Left cardiac atrium (tissue), 4 donors: ENCODE data around the gene EEF1AKMT3. TPM values are rescaled to one million over a fixed set of nuclear protein-coding genes. Genes with fewer than 3 reads are reported as not detected.

Experiments
- ATAC-seq, 2 donors: fragments of 200-7000 bp; cut with Tn5 transposase; one replicate each; pipeline ENCODE4 v1.9.1; 2020; ENCODE audit warnings: mild to moderate bottlenecking in 2 of 2, moderate library complexity in 2 of 2
- DNase-seq: peaks from one replicate; pipeline ENCODE4 v3.0.0-alpha.2; 2020
- intact Hi-C, 2 donors: fragments of 100-400 bp; cut with DNase I; formaldehyde crosslinking; loops; one replicate each; pipeline versions ENCODE4 v1.14.1 to v1.15.1; 2022 to 2023
- long read RNA-seq: library from polyadenylated mRNA; unstranded; transcript quantifications from one replicate; pipeline ENCODE4 v2.0.0, GENCODE V29; 2021
- total RNA-seq, 2 donors: library from RNA; stranded (reverse); fragmentation: NEBNext Ultra II Directional; extraction: Animal tissue kit (Norgen Biotek cat#: 25700); gene quantifications; one replicate each; pipeline ENCODE4 v1.2.1, GENCODE V29; 2021
- donor health status: DM: no; HTN: yes; CAD: no.
- donor health status: DM: no; HTN: yes; CAD: no; lungs with severe emphysema.
- donor health status: DM: yes; HTN: yes; CAD: no.
- donor health status: Dilated cardiomyopathy.

The EEF1AKMT3 gene
- 1 to 10 TPM; 2.9 to 3.3 TPM for total RNA-seq
- long read RNA-seq, transcript EEF1AKMT3-201 (3 exons, 2,563 nt): major isoform, 5 of 5 reads
- long read RNA-seq, partial matches to known transcripts: 0 of 5 reads
- long read RNA-seq, other reads (novel, unspliced or antisense): 0 of 5 reads

DNA sequence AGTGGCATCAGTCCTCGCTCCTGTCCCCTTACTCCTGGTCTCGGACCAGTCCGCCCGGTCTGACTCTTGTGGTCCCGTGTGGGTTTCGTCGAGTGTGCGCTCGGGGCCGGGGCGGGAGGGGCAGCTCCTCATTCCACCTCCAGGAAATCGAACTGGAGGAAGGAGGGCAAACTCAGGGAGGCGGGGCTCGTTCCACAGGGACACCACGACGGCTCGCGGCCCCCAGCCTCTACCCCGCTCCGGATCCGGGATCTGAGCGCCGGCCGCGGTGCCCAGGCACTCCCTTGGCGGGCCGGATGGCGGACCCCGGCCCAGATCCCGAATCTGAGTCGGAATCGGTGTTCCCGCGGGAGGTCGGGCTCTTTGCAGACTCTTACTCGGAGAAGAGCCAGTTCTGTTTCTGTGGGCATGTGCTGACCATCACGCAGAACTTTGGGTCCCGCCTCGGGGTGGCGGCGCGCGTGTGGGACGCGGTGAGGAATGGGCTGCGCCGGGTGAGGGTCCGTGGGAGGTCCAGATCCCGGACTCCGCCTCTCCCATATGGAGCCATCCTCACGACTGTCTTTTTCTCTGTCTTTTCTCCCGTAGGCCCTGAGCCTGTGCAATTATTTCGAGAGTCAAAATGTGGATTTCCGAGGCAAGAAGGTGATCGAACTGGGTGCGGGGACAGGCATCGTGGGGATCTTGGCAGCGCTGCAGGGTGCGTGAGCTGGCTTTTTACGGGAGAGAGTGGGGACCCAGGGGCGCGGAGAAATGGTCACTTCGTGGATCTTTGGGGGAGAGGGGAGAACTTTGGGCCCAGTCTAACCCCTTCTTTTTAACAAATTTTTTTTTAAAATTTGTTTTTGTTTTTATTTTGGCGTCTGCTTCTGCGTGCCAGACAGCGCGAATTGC is at the start of gene EEF1AKMT3:
Gene EEF1AKMT3 (plus strand): TSS at position 186 of the 894 bp plus-strand sequence. CDS start 111 bp downstream, at position 297.
- intact Hi-C loops: no loop called here
- peak; percentile 78 for DNase-seq
- ATAC-seq: peak; percentile 70 to 73

DNA sequence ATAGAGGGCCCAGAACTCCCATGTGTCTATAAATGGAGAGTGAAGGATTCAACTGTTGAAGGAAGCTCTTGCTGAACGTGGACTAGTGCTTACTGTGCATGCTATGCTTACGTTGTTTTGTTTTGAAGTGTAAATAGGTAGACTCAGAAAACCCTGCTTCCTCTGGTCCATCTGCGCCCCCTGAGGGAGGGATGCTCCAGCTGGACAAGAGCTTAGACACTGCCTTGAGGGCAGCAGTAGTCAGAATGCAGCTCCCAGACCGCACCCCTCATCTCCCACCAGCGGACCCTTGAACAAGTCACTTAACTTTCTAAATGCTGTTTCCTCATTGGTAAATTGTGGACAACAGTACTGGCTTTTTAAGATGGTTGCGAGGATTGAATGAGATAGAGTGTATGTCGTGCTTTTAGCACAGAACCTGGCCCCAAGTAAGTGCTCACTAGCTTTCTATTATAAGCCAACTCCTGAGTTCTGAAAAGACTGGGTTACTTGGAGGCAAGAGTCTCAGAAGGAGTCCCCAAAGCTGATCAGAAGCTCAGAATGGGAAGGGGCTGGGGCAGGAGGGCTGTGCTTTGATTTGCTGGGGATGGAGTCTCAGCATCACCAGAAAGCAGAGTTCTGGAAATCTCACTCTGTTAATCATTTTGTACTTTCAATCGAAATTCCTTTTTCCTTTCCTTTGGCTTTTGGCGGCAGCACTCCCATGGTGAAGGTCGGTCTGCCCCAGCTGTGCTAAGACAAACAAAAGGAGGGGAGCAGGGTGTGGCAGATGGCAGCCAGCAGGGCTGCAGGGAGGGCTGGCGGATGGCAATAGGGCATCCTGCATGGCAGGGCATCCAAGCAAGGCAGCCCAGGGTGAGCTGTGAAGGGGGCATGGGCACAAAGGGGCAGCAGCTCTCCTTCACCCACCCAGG is 49.4 kb upstream of the EEF1AKMT3 start:
- ATAC-seq (no peak), DNase-seq (no peak)
- intact Hi-C loops: no loop called here

GRCh38 chr12:57723630-57723962 is 48.8 kb upstream of the EEF1AKMT3 start:
- DNase-seq (no peak), ATAC-seq (no peak)
- intact Hi-C loops: no loop called here

- no peak for DNase-seq
- intact Hi-C loops: no loop called here
- no peak for ATAC-seq
Observed at GRCh38 chr12:57724003-57724935, 48.1 kb upstream of the EEF1AKMT3 start.

DNA sequence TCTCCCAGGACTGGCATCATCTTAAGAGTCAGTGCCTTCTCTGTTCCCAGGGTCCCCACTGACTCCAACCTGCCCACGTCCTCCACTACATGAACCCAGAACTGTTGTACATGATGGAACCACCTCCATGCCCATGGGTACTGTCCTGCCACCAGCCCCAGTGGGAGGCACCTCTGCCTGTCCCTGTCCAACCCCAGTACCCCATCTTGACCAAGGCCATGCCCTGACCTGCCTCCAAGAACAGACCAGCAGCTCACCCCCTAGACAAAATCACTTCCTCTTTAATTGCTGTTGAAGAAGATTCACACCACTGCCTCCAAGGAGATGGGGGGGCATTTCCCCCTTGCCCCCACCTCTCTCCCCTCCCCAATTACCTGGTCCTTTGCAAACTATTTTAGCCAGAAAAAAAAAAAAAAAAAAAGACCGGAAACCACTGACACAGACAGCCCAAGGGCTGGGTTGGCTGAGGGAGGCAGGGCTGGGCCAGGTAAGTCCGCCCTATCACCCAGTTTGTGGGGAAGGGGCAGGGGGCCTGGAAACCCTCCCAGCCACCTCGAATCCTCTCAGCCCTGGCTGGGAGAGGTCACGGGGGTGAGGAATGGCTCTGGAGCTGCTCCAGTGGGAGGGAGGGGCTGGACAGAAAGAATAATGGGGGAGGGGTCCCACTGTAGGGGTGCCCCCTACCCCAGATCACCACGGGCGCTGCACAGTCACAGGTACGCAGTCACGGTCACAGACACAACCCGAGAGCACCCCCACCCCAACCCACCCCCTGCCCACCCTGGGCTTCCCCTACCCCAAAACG is 47.3 kb upstream of the EEF1AKMT3 start:
- no peak for DNase-seq
- intact Hi-C loops: no loop called here
- ATAC-seq: no peak

- ATAC-seq (no peak), DNase-seq (no peak)
- intact Hi-C loops: no loop called here
Observed at GRCh38 chr12:57725851-57726150, 46.6 kb upstream of the EEF1AKMT3 start.

DNA sequence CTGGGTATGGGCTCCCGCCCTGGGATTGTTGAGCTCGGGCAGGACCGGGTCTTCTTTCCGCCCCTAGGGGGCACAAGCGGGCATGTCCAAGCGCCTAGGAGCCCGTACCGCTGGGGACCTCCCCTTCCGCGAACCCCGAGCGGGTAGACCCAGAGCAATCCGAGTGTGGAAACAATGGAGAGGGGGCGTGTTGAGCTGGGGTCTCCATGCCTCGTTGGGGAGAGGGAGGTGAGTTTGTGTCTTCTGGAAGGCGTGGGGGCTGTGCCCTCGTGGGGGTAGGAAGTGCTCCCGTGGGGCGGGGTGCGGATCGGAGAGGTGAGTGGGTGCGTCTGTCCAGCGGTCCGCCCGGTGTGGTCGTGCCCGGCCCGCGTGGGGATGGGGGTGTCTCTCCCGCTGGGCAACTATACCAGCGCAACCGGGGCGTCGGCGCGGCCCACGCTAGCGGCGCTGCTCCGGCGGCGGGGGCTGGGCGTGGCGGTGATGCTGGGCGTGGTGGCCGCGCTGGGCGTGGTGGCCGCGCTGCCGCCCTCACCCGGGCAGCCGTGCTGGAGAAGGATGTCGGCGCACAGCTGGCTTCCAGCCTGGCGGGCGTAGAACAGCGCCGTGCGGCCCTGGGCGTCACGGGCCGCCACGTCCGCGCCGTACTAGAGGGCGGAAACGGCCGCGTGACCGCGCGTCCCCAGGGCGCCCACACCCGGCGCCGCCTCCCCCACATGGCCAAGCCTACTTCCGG is 46.1 kb upstream of the EEF1AKMT3 start:
- intact Hi-C loops: no loop called here
- ATAC-seq (peak; percentile 80), DNase-seq (peak; percentile 86)

GRCh38 chr12:57726884-57727757 is 45.3 kb upstream of the EEF1AKMT3 start:
- intact Hi-C loops: no loop called here
- peak; percentile 56 for DNase-seq
- peak; percentile 47 to 60 for ATAC-seq

- ATAC-seq: peak in 1 of 2 donors; percentile 2
- intact Hi-C loops: no loop called here
- DNase-seq: no peak
Observed at GRCh38 chr12:57727758-57728395, 44.5 kb upstream of the EEF1AKMT3 start.

GRCh38 chr12:57729321-57729844 is 43.0 kb upstream of the EEF1AKMT3 start:
- DNase-seq (no peak), ATAC-seq (no peak)
- intact Hi-C loops: no loop called here

- intact Hi-C loops: no loop called here
- DNase-seq (no peak), ATAC-seq (no peak)
Observed at GRCh38 chr12:57730336-57731067, 41.9 kb upstream of the EEF1AKMT3 start.

DNA sequence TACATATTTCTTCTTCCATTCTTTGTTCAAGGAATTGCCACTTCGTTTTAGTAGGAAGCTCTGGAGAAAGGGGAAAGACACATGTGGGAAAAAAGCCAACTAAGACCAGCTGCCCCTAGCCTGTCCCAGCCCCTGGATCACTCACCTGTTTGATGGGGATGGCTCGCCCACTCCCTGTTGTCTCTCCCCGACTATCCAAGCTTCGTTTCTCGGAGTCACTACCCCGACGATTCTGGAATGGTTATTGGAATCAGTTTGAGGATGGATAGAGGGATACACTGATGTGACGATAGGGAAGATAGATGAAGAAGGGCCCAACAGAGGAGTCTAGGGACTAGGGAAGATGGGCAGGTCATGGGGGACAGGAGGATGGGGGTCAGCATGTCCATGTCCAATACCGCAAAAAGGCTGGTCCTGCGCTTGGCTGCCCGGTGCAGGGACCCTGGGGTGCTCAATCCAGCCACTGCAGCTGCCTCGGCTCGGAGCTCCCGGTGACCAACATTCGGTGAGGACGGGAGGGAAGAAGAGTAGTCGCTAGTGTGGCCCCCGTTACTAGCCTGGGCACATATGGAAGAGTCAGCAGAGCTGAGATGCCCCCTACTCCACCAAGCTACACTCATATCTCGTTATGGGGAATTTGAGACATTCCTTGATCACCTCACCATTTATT is 40.9 kb upstream of the EEF1AKMT3 start:
- DNase-seq (no peak), ATAC-seq (no peak)
- intact Hi-C loops: no loop called here

- no peak for ATAC-seq
- intact Hi-C loops: no loop called here
Observed at GRCh38 chr12:57732270-57732669, 40.1 kb upstream of the EEF1AKMT3 start.

DNA sequence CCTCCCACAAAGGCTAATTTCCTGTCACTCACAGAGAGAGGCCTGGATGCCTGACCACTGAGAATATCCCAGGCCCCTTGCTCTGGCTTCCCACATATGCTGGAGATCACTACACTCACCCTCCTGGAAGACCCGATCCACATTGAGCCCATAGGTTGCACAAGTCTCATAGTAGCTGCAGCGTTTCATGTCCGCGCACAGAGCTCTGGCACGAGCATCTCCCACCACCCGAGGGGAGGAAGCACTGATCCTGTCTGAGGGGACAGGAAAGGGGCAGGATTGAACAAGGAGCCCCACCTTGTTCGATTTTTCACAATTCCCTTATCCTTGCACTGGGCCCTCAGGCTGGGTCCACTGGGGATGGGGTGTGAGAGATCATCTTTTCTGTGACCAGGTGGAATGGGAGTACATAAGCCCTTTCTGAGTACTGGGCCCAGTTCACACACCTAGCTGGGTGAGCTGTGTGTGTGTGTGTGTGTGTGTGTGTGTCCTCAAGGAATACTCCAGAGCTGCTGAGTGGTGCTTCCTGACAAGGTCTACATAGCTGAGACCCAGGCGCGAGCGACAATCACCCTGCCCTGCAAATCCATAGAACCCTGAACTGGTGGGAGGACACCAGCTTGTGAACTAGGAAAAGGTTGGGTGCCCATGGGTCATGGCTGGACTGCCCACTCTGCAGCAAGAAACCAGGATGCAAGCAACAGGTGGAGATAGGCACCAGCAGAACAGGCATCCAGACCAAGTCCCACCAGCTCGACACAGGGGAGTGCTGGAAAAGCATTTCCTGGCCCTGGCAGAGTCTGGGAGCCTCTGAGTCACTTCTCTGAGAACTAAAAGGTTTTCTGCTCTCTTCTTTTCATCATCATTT is 39.5 kb upstream of the EEF1AKMT3 start:
- DNase-seq: no peak

More at GRCh38 chr12:57732270-57732669, 40.1 kb upstream of the EEF1AKMT3 start:
- DNase-seq: no peak

More for the DNA sequence above, 39.5 kb upstream of the EEF1AKMT3 start:
- no peak for ATAC-seq
- intact Hi-C loops: no loop called here
